SK-MEL-5 (cell line): ENCODE measurements around the gene SNX32. TPM values are rescaled to one million over a fixed set of nuclear protein-coding genes. Genes with fewer than 3 reads are reported as not detected.

Experiments
- DNase-seq: peaks from one replicate; pipeline ENCODE4 v3.0.0-alpha.2; 2016; ENCODE audit warnings: low read depth, low spot score
- in situ Hi-C: cut with HindIII; loops from 2 replicates; pipeline ENCODE4 v1.10.0; 2016; ENCODE audit warnings: low sequenced_read_pairs, high pct_unique_total_duplicates, low pct_unique_long_range_greater_than_20kb
- total RNA-seq: library from RNA; depleted of rRNA; stranded (reverse); fragments of >200 nt; shearing (Covaris generic); gene quantifications from 2 replicates; pipeline ENCODE4 v1.2.3, GENCODE V29; 2014; rRNA removed

The SNX32 gene
- total RNA-seq, 1 experiment from 2014 or later, result 0.18 TPM

- in situ Hi-C loops, result no loop called here
- peak; percentile 85 for DNase-seq
Measured at GRCh38 chr11:65900125-65900898, 66.5 kb downstream of the SNX32 start, which contains the start of gene FOSL1. TSS of gene FOSL1 (minus strand) at chr11:65900388. CDS start at chr11:65900339, 49 bp downstream.

GRCh38 chr11:65900899-65901180 is 67.1 kb downstream of the SNX32 start:
- in situ Hi-C loops, result no loop called here
- DNase-seq, result no peak

GRCh38 chr11:65903068-65903481 is 69.3 kb downstream of the SNX32 start:
- in situ Hi-C loops, result no loop called here
- peak; percentile 48 for DNase-seq

Other genes with a start within 250 kb of the SNX32 start
- gene KCNK7, start 238.2 kb upstream of the SNX32 start, total RNA-seq, result not detected in 2 replicates
- gene MAP3K11, start 219.7 kb upstream of the SNX32 start, total RNA-seq, result 19.3 and 23.4 TPM in 2 replicates
- 10.4 and 11.3 TPM in 2 replicates for gene PCNX3, start 218.2 kb upstream of the SNX32 start, total RNA-seq
- gene SIPA1, start 195.9 kb upstream of the SNX32 start, total RNA-seq, result 13.7 and 15.8 TPM in 2 replicates
- 16.6 and 26.1 TPM in 2 replicates for gene RELA, start 171.0 kb upstream of the SNX32 start, total RNA-seq
- gene KAT5, start 121.7 kb upstream of the SNX32 start, total RNA-seq, result 37.8 and 42.0 TPM in 2 replicates
- 35.1 and 37.4 TPM in 2 replicates for gene RNASEH2C, start 113.2 kb upstream of the SNX32 start, total RNA-seq
- 19.7 and 20.0 TPM in 2 replicates for gene AP5B1, start 53.0 kb upstream of the SNX32 start, total RNA-seq
- not detected in 2 replicates for gene OVOL1, start 46.9 kb upstream of the SNX32 start, total RNA-seq
- gene CFL1, start 24.2 kb downstream of the SNX32 start, total RNA-seq, result 941 and 972 TPM in 2 replicates
- 18.6 and 19.3 TPM in 2 replicates for gene MUS81, start 26.5 kb downstream of the SNX32 start, total RNA-seq
- gene EFEMP2, start 38.8 kb downstream of the SNX32 start, total RNA-seq, result 0.45 and 0.55 TPM in 2 replicates
- gene CTSW, start 45.9 kb downstream of the SNX32 start, total RNA-seq, result 0.29 and 0.48 TPM in 2 replicates
- 60.8 and 62.9 TPM in 2 replicates for gene FIBP, start 54.5 kb downstream of the SNX32 start, total RNA-seq
- gene CCDC85B, start 56.7 kb downstream of the SNX32 start, total RNA-seq, result 22.2 and 23.7 TPM in 2 replicates
- 8.9 and 10.2 TPM in 2 replicates for gene FOSL1, start 66.4 kb downstream of the SNX32 start, total RNA-seq
- gene C11orf68, start 85.1 kb downstream of the SNX32 start, total RNA-seq, result 7.8 and 9.8 TPM in 2 replicates
- gene DRAP1, start 85.5 kb downstream of the SNX32 start, total RNA-seq, result 66.5 and 72.9 TPM in 2 replicates
- gene TSGA10IP, start 111.5 kb downstream of the SNX32 start, total RNA-seq, result not detected in 2 replicates
- gene SART1, start 127.8 kb downstream of the SNX32 start, total RNA-seq, result 40.1 and 46.5 TPM in 2 replicates
- gene EIF1AD, start 168.2 kb downstream of the SNX32 start, total RNA-seq, result 27.8 TPM in 2 replicates
- gene BANF1, start 168.5 kb downstream of the SNX32 start, total RNA-seq, result 30.0 and 34.6 TPM in 2 replicates
- not detected in 2 replicates for gene CST6, start 178.0 kb downstream of the SNX32 start, total RNA-seq
- gene CATSPER1, start 192.5 kb downstream of the SNX32 start, total RNA-seq, result 0.05 TPM in 1 of 2 replicates, not detected in the other
- gene GAL3ST3, start 215.2 kb downstream of the SNX32 start, total RNA-seq, result not detected in 2 replicates
- 103 and 118 TPM in 2 replicates for gene SF3B2, start 218.4 kb downstream of the SNX32 start, total RNA-seq
- 9.0 and 12.0 TPM in 2 replicates for gene PACS1, start 236.3 kb downstream of the SNX32 start, total RNA-seq